ACC112 (cell line): ENCODE results near the gene RNF220.

Experiments
- H2AFZ ChIP-seq: fragments of 200-600 bp; sonication (generic); one replicate; pipeline ENCODE4 v1.6.0; 2017; ENCODE audit warnings: antibody characterized with exemption, low read length; ENCODE audit not compliant: unreplicated experiment
- H3K27ac ChIP-seq: fragments of 200-600 bp; sonication (generic); 2 replicates; pipeline ENCODE4 v1.5.1; 2014; ENCODE audit warnings: low read depth, mild to moderate bottlenecking, antibody characterized with exemption, low read length, moderate library complexity
- H3K27me3 ChIP-seq: fragments of 200-600 bp; sonication (generic); 2 replicates; pipeline ENCODE4 v1.6.1; 2014; ENCODE audit warnings: mild to moderate bottlenecking, antibody characterized with exemption, low read length, moderate library complexity, mixed read lengths; ENCODE audit not compliant: insufficient read depth
- H3K36me3 ChIP-seq: fragments of 200-600 bp; sonication (generic); 2 replicates; pipeline ENCODE4 v1.6.1; 2016; ENCODE audit warnings: mild to moderate bottlenecking, antibody characterized with exemption, low read length, moderate library complexity, mixed read lengths; ENCODE audit not compliant: insufficient read depth
- H3K4me1 ChIP-seq: fragments of 200-600 bp; sonication (generic); one replicate; pipeline ENCODE4 v1.6.1; 2016; ENCODE audit warnings: low read length, mixed read lengths; ENCODE audit not compliant: insufficient read depth, unreplicated experiment, control insufficient read depth
- H3K4me3 ChIP-seq: fragments of 200-600 bp; sonication (generic); 2 replicates; pipeline ENCODE4 v1.5.1; 2014; ENCODE audit warnings: mild to moderate bottlenecking, low read depth, low read length
- H3K79me2 ChIP-seq: fragments of 200-600 bp; sonication (generic); one replicate; pipeline ENCODE4 v1.6.0; 2016; ENCODE audit warnings: low read length; ENCODE audit not compliant: control insufficient read depth, unreplicated experiment, insufficient read depth

Gene RNF220

GRCh38 chr1:44616284-44616990 is 211.4 kb downstream of the RNF220 start:
- Histone ChIP-seq H3K27ac (no peak overlapping the region), H2AFZ (peak overlapping the region; percentile 68), H3K4me1 (peaks cover 28% of the 10 kb centered on the region), H3K4me3 (peak overlapping the region; percentile 77), H3K79me2 (no peaks in the 10 kb centered on the region), H3K27me3 (no peaks in the 10 kb centered on the region), H3K36me3 (no peaks in the 10 kb centered on the region)

DNA sequence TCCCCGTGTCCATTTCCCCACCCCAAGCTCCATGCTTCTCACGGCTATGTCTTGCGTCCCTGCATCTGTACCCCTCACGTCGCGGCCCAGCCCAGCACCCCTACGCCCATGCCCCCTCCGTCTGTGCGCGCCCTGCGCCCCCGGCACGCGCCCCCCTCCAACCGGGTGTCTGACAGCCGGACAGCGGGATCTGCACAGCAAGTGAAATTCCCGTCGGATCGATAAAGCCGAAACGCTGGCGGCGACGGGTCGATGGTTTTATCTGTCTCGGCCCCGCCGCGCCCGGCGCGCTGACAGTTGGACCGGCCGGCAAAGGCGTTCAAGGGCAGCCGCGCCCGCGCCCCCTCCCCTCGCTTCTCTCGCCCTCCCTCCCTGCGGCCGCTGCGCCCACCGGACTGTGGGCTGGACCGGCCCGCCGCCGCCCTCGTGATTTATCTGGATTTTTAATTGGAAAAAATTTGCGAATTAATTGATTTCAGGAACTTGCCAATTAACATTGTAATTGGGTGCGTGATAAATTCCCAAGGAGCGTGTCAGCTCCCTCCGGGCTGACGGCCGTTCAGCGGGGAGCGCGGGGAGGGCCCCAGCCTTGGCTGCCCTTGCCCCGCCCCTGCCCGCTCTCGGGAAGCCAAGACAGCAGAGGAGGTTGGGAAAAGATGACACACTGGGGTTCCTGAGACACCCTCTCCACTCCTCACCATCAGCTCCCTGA is 212.1 kb downstream of the RNF220 start:
- H3K79me2 ChIP-seq: no peaks in the 10 kb centered on the region
- H3K27ac ChIP-seq: no peak overlapping the region
- H3K4me3 ChIP-seq: peak overlapping the region; percentile 77
- H3K4me1 ChIP-seq: peaks cover 28% of the 10 kb centered on the region
- no peaks in the 10 kb centered on the region for H3K27me3 ChIP-seq
- peak overlapping the region; percentile 68 for H2AFZ ChIP-seq
- no peaks in the 10 kb centered on the region for H3K36me3 ChIP-seq

GRCh38 chr1:44617703-44618029 is 212.6 kb downstream of the RNF220 start:
- Histone ChIP-seq H3K4me1 (peaks cover 28% of the 10 kb centered on the region), H3K27ac (no peak overlapping the region), H3K36me3 (no peaks in the 10 kb centered on the region), H2AFZ (peak overlapping the region; percentile 68), H3K79me2 (no peaks in the 10 kb centered on the region), H3K4me3 (peak overlapping the region; percentile 77), H3K27me3 (no peaks in the 10 kb centered on the region)

GRCh38 chr1:44619261-44619900 is 214.3 kb downstream of the RNF220 start:
- Histone ChIP-seq H3K36me3 (no peaks in the 10 kb centered on the region), H3K27ac (peak overlapping the region; percentile 30), H3K4me3 (no peak overlapping the region), H2AFZ (peak overlapping the region; percentile 14), H3K79me2 (no peaks in the 10 kb centered on the region), H3K27me3 (no peaks in the 10 kb centered on the region), H3K4me1 (peaks cover 28% of the 10 kb centered on the region)

GRCh38 chr1:44620072-44620471 is 215.0 kb downstream of the RNF220 start:
- Histone ChIP-seq H2AFZ (no peak overlapping the region), H3K4me3 (no peak overlapping the region), H3K36me3 (no peaks in the 10 kb centered on the region), H3K27me3 (no peaks in the 10 kb centered on the region), H3K4me1 (peaks cover 28% of the 10 kb centered on the region), H3K79me2 (no peaks in the 10 kb centered on the region), H3K27ac (no peak overlapping the region)

GRCh38 chr1:44621841-44622286 is 216.8 kb downstream of the RNF220 start:
- no peak overlapping the region for H2AFZ ChIP-seq
- no peaks in the 10 kb centered on the region for H3K27me3 ChIP-seq
- peaks cover 28% of the 10 kb centered on the region for H3K4me1 ChIP-seq
- no peak overlapping the region for H3K4me3 ChIP-seq
- no peaks in the 10 kb centered on the region for H3K79me2 ChIP-seq
- no peaks in the 10 kb centered on the region for H3K36me3 ChIP-seq
- H3K27ac ChIP-seq: no peak overlapping the region

- Histone ChIP-seq H3K79me2 (no peaks in the 10 kb centered on the region), H3K27ac (no peak overlapping the region), H3K4me3 (no peak overlapping the region), H3K36me3 (no peaks in the 10 kb centered on the region), H2AFZ (no peak overlapping the region), H3K4me1 (peaks cover 16% of the 10 kb centered on the region), H3K27me3 (no peaks in the 10 kb centered on the region)
Observed at GRCh38 chr1:44624268-44624901, 219.3 kb downstream of the RNF220 start.

- Histone ChIP-seq H3K79me2 (no peaks in the 10 kb centered on the region), H2AFZ (no peak overlapping the region), H3K4me3 (no peak overlapping the region), H3K36me3 (no peaks in the 10 kb centered on the region), H3K27me3 (no peaks in the 10 kb centered on the region), H3K4me1 (peaks cover 12% of the 10 kb centered on the region), H3K27ac (no peak overlapping the region)
Observed at GRCh38 chr1:44625348-44625747, 220.3 kb downstream of the RNF220 start.

DNA sequence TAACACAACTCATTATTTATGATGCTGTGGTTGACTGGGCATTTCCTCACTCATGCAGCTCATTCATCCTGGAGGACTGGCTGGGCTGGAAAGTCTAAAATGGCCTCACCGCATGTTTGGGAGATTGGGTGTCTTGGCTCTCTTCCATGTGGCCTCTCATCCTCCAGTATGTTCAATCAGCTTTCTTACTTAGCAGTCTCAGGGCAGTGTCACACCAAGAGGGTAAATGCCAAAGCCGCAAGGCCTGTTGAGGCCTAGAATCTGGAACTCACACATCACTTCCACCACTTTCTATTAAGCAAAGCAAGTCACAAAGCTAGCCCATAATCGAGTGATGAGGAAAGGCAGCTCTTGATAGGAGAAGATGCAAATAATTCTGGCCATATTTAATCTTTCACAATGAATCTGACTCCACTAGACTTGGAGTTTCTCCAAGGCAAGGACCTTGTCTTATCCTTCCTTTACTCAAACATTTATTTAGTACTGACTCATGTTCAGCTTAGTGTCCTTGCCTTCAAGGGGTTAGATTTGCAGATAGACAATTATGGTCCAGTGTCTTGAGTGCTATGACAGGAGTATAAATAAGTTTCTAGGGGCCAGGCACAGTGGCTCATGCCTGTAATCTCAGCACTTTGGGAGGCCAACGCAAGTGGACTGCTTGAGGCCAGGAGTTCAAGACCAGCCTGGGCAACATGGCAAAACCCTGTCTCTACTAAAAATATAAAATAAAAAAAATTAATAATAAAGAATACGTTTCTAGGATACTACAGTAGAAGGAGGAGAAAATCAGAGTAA is 224.1 kb downstream of the RNF220 start:
- Histone ChIP-seq H3K36me3 (no peaks in the 10 kb centered on the region), H3K4me3 (no peak overlapping the region), H2AFZ (peak overlapping the region; percentile 39), H3K4me1 (peaks cover 32% of the 10 kb centered on the region), H3K79me2 (peaks cover 15% of the 10 kb centered on the region), H3K27ac (peak overlapping the region; percentile 61), H3K27me3 (no peaks in the 10 kb centered on the region)

GRCh38 chr1:44630116-44630515 is 225.1 kb downstream of the RNF220 start:
- Histone ChIP-seq H3K27ac (peak overlapping the region; percentile 61), H2AFZ (no peak overlapping the region), H3K4me1 (peaks cover 34% of the 10 kb centered on the region)

More at GRCh38 chr1:44630116-44630515, 225.1 kb downstream of the RNF220 start:
- peaks cover 5% of the 10 kb centered on the region; the same call in 1 of the 2 replicates for H3K36me3 ChIP-seq
- H3K27me3 ChIP-seq: no peaks in the 10 kb centered on the region
- H3K79me2 ChIP-seq: peaks cover 23% of the 10 kb centered on the region
- no peak overlapping the region for H3K4me3 ChIP-seq
